Measurements from ENCODE around the gene ADAM12. TPM values are rescaled to one million over a fixed set of nuclear protein-coding genes. Genes with fewer than 3 reads are reported as not detected.

Gene ADAM12
- polyA plus RNA-seq, 3 donors, result 0.05 TPM; not detected in 2

DNA sequence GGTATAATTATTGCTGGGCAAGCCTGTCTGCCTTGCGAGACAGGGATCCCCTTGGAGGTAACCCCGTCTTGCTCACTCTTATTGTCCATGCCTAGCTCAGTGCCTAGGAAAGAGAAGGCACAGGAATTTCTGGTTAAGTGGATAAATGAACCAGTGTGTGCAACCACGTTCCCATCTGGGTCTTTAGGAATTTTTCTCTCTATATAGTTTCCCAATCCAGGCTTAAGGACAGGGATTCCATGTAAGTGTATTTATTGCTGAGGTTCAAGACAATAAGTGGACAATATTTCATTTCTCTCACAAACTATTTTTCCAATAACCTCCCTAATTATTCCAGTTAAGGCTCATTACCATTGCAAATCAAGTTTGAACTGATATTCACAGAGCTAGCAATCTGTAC lies 8.9 kb upstream of the ADAM12 start:
- no peak overlapping the region for H3K4me2 ChIP-seq (replicated peaks; ENCODE audit: extremely low read depth, low read length, poor library complexity, severe bottlenecking)
- 92% methylated on average over 2 of the region's 3 CpGs for WGBS (ENCODE audit: insufficient coverage)

DNA sequence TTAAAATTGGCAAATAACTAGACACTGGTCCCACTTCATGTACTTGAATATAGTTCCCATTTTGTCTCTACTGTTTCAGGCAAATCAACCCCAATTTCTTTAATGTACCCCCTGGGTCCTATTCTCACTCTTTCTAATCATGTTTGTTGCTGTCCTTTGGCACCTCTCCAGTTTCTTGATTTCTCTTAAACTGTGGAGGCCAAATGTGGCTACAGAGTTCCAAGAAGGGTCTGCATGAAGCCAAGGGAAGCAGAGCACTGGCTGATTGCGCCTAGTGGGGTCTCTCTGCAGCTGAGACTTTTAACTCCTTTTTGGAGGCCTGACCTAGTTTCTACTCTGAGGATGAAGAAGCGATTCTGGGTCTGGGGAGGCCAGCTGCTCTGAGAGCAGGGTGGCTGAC lies 6.7 kb upstream of the ADAM12 start:
- TF ChIP-seq, protein P1, sequence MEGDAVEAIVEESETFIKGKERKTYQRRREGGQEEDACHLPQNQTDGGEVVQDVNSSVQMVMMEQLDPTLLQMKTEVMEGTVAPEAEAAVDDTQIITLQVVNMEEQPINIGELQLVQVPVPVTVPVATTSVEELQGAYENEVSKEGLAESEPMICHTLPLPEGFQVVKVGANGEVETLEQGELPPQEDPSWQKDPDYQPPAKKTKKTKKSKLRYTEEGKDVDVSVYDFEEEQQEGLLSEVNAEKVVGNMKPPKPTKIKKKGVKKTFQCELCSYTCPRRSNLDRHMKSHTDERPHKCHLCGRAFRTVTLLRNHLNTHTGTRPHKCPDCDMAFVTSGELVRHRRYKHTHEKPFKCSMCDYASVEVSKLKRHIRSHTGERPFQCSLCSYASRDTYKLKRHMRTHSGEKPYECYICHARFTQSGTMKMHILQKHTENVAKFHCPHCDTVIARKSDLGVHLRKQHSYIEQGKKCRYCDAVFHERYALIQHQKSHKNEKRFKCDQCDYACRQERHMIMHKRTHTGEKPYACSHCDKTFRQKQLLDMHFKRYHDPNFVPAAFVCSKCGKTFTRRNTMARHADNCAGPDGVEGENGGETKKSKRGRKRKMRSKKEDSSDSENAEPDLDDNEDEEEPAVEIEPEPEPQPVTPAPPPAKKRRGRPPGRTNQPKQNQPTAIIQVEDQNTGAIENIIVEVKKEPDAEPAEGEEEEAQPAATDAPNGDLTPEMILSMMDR (IDR thresholded peaks at IDR 0.05), result no peak
- H3K4me1 Mint-ChIP-seq, result no peaks in the 10 kb centered on the region
- H3K4me3 Mint-ChIP-seq, result no peak overlapping the region
- H3K9me3 Mint-ChIP-seq, result peaks cover 2 to 9% (median 5%) of the 10 kb centered on the region in 7 donors
- no peaks in the 10 kb centered on the region for H3K9me3 ChIP-seq (replicated peaks in 1 of 2; ENCODE audit: control insufficient read depth in 1 of 2, insufficient read depth in 1 of 2, low read length in 2 of 2)
- peaks cover 2 to 12% of the 10 kb centered on the region in 2 donors for H3K27me3 ChIP-seq (ENCODE audit: control insufficient read depth in 2 of 2, insufficient read depth in 2 of 2, low read length in 2 of 2)
- intact Hi-C loops (cut with micrococcal nuclease), result no loop called here
- H2AFZ ChIP-seq (ENCODE audit: insufficient read depth, low read depth, low read length, poor library complexity, severe bottlenecking), result no peak overlapping the region
- H3K27ac ChIP-seq (ENCODE audit: low read depth in 1 of 2, low read length in 2 of 2), result no peak overlapping the region
- no peaks in the 10 kb centered on the region for H3K79me2 ChIP-seq (ENCODE audit: insufficient read depth, low read length)
- no peak for DNase-seq
- 81% methylated on average over 2 of the region's 2 CpGs for WGBS (ENCODE audit: insufficient coverage)
- H3K36me3 ChIP-seq (replicated peaks in 1 of 2; ENCODE audit: control insufficient read depth in 1 of 2, insufficient read depth in 2 of 2, low read length in 2 of 2), result no peaks in the 10 kb centered on the region
- H3K27me3 Mint-ChIP-seq (ENCODE audit: low read depth in 3 of 3), result peaks cover 5 to 10% (median 7%) of the 10 kb centered on the region in 3 donors
- H3K4me2 ChIP-seq (replicated peaks; ENCODE audit: extremely low read depth, low read length, poor library complexity, severe bottlenecking), result no peak overlapping the region
- H3K27ac Mint-ChIP-seq, result no peak overlapping the region
- H4K20me1 ChIP-seq (ENCODE audit: insufficient read depth, low read length), result no peaks in the 10 kb centered on the region
- H3K9ac ChIP-seq (ENCODE audit: insufficient read depth, low read length, poor library complexity, severe bottlenecking), result no peak overlapping the region
- no peaks in the 10 kb centered on the region for H3K36me3 Mint-ChIP-seq
- H3K4me3 ChIP-seq (replicated peaks in 1 of 3; ENCODE audit: low read depth in 2 of 3, low read length in 3 of 3), result no peak overlapping the region
- no peaks in the 10 kb centered on the region for H3K4me1 ChIP-seq (ENCODE audit: control insufficient read depth in 1 of 2, insufficient read depth in 2 of 2, low read length in 2 of 2)

More for the DNA sequence above, 8.9 kb upstream of the ADAM12 start:
- H3K27ac ChIP-seq (ENCODE audit: low read depth in 1 of 2, low read length in 2 of 2), result no peak overlapping the region
- Mint-ChIP-seq H3K36me3 (no peaks in the 10 kb centered on the region), H3K9me3 (peaks cover 2 to 9% (median 5%) of the 10 kb centered on the region in 7 donors), H3K4me1 (no peaks in the 10 kb centered on the region), H3K27ac (no peak overlapping the region), H3K27me3 (ENCODE audit: low read depth in 3 of 3) (peaks cover 3 to 8% (median 5%) of the 10 kb centered on the region in 3 donors), H3K4me3 (no peak overlapping the region)
- no peaks in the 10 kb centered on the region for H3K36me3 ChIP-seq (replicated peaks in 1 of 2; ENCODE audit: control insufficient read depth in 1 of 2, insufficient read depth in 2 of 2, low read length in 2 of 2)
- intact Hi-C loops (cut with micrococcal nuclease), result no loop called here
- no peak for DNase-seq
- no peaks in the 10 kb centered on the region for H3K79me2 ChIP-seq (ENCODE audit: insufficient read depth, low read length)
- H3K9ac ChIP-seq (ENCODE audit: insufficient read depth, low read length, poor library complexity, severe bottlenecking), result no peak overlapping the region
- H3K27me3 ChIP-seq (ENCODE audit: control insufficient read depth in 2 of 2, insufficient read depth in 2 of 2, low read length in 2 of 2), result no peaks in the 10 kb centered on the region
- H3K9me3 ChIP-seq (replicated peaks in 1 of 2; ENCODE audit: control insufficient read depth in 1 of 2, insufficient read depth in 1 of 2, low read length in 2 of 2), result no peaks in the 10 kb centered on the region
- no peak overlapping the region for H3K4me3 ChIP-seq (replicated peaks in 1 of 3; ENCODE audit: low read depth in 2 of 3, low read length in 3 of 3)
- H3K4me1 ChIP-seq (ENCODE audit: control insufficient read depth in 1 of 2, insufficient read depth in 2 of 2, low read length in 2 of 2), result no peaks in the 10 kb centered on the region
- TF ChIP-seq, protein P1 (IDR thresholded peaks at IDR 0.05), result no peak
- no peak overlapping the region for H2AFZ ChIP-seq (ENCODE audit: insufficient read depth, low read depth, low read length, poor library complexity, severe bottlenecking)
- no peaks in the 10 kb centered on the region for H4K20me1 ChIP-seq (ENCODE audit: insufficient read depth, low read length)
